Germinal center (tissue), 1 donor: Measurements from ENCODE around the gene TEX19.

ENCODE experiments used
- DNase-seq: peaks from one replicate; pipeline ENCODE4 v3.0.0; 2012; ENCODE audit warnings: mixed read lengths, low spot score

TEX19 gene, protein sequence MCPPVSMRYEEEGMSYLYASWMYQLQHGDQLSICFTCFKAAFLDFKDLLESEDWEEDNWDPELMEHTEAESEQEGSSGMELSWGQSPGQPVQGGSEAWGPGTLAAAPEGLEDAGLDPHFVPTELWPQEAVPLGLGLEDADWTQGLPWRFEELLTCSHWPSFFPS

DNA sequence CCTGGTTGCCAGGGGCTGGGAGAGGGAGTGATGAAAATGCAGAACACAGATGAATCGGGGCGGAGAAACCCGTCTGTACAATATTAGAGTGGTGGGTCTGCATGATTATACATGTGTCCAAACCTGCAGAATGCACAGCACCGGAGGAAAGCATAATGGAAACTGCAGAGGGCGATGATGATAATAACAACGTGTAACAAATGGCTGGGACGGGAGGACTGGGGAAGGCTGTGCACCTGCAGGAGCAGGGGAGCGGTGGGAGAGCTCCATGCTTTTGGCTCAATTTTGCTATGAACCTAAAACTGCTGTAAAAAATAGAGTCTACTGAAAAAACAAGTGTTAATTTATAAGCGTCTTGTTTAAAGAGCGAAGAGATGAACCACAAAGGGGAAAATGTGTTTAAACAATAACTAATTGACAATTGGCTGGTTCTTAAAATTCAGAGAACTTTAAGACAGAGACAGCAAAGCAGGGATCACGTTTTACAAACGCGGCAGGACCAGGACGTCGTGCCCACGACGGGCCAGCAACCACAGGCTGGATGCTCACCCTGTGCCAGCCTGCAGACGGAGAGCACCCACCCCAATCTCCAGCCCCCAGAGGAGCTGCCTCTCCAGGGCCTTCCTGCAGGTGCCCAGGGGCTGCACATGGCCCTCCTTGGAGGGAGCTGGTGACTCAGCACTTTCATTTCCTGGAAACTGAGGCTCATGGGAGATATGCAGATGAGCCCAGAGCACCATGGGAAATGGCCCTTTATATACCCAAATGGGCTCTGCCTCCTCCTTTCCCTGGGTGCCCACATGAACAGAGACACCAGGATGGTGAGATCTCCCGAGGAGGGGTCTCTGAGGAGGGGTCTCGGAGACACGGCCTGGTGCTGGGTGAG is at the start of gene TEX19:
TEX19 (plus strand) TSS at position 783 of the 886 bp plus-strand sequence. CDS start 2,904 bp downstream, outside the sequence.
- DNase-seq: no peak

DNA sequence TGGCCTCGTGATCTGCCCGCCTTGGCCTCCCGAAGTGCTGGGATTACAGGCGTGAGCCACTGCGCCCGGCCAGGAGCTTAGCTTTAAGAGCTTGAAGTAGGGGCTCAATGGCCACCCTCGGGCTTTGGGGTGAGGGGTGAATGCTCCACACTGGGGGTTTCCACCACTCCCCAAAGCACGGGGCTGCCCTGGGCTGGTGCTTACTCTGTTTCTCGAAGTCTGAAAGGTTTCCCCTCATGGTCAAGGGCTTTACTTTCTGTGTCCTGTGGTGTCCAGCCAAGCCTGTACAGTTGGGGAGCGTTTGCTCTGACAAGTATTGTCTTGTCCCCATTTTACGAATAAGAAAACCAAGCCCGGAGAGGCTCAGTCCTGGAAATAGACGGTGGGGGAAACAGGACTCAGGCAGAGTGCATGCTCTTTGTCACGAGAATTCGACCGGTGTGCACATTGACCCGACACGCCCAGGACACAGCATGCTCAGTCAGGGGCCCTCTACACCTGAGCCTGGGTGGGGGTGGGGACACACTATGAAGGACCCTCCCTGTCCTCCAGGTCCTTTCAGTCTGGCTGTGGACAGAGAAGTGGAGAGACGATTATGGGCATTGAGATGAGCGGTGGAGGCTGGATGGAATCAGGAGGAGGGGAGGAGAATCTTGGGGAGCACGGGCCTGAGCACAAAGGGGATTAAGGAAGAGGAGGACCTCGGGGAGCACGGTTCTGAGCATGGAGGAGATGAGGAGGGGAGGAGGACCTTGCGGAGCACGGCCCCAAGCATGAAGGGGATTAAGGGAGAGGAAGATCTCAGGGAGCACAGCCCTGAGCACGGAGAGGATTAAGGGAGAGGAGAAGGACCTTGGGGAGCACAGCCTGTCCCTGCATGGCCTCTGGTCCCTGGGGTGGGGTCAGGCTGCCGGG is 49.1 kb upstream of the TEX19 start:
- no peak for DNase-seq

DNA sequence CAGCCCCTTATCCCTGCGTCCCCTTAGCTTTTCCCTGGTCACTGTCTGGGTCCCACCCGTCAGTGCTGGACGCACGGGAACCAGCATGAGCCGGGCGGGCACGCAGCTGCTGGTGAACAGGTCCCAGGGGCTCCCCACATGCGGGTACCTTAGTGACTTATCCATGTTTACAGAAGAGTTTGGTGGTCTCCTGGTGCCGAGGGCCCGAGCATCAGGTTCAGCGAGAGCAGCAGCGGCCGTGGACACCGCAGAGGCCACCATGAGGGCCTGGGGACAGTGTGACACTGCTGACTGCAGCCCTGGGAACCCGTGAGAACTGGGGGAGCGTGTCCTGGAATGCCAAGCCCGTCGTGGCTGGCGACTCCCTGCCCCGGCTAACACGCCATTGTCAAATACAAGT is 48.2 kb upstream of the TEX19 start:
- no peak for DNase-seq

DNA sequence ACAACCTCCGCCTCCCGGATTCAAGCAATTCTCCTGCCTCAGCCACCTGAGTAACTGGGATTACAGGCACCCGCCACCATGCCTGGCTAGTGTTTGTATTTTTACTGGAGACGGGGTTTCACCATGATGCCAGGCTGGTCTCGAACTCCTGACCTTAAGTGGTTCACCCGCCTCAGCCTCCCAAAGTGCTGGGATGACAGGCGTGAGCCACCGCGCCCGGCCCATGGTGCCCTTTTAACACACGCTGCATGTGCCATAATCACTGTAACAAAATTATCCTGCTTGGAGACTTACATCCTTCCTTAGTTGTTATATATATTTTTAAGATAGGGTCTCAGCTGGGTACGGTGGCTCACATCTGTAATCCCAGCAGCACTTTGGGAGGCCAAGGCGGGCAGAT is 47.1 kb upstream of the TEX19 start:
- no peak for DNase-seq

DNA sequence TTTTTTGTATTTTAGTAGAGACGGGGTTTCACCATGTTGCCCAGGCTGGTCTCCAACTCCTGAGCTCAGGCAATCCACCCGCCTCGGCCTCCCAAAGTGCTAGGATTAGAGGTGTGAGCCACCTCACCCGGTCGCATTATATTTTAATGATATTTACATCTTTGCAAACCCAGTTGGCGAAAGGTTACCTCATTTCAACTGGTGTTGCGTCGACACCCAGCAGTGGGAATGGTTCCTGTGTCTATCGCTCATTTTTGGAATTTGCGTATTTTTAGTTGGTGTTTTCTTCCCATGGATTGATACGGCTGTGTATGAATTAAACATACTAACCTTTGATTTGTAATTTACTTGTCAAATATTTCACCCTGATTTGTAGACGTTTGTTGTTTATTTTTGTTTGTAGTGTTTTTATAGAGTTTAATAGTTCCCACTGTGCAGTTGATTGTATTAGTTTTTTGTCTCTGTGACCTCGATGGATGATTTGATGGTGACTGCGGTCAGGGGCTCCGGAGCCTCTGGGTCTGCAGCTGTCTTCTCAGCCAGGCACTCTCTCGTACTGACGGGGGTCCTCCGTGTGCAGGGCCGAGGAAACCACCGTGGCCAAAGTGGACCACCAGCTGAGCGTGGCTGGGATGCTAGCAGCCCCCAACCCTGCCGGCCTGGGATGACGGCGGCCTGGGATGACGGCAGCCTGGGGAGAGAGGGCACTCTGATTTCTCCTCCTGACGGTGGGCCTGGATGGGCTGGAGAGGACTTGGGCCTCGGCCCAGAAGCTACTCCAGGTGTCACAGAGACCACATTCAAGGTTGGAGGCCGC is 45.6 kb upstream of the TEX19 start:
- no peak for DNase-seq

DNA sequence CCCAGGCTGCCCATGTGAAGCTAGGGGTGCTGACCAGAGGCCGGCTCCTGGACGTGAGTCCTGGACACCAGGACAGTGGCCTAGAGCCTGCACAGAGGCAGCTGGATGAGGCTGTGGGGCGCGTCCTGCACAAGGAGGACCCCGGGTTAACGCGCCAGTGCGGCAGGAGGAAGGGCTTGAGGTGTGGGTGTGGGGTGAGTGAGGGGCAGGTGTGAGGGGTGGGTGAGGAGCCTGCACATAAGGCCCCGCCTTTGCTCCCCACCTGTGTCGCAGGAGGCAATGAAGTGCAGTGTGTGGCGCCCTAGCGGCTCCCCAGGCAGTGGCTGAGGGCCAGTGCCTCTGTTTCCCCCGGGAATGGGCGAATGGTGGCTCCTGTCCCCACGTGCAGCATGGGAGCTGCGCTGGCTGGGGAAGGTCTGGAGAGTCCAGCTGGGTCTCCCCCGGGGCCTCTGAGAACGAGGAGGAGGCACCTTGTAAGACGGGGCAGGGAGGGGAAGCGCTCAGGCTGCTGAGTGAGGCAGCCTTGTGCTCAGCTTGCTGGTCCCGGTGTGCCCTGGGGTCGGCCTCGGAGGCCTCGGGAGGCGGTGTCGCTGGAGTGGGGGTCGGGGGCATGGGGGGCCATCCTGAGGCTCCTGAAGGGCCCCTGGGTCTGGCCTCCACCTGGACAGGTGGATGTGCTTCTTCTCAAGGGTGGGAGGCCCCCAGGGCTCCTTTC is 44.9 kb upstream of the TEX19 start:
- no peak for DNase-seq

DNA sequence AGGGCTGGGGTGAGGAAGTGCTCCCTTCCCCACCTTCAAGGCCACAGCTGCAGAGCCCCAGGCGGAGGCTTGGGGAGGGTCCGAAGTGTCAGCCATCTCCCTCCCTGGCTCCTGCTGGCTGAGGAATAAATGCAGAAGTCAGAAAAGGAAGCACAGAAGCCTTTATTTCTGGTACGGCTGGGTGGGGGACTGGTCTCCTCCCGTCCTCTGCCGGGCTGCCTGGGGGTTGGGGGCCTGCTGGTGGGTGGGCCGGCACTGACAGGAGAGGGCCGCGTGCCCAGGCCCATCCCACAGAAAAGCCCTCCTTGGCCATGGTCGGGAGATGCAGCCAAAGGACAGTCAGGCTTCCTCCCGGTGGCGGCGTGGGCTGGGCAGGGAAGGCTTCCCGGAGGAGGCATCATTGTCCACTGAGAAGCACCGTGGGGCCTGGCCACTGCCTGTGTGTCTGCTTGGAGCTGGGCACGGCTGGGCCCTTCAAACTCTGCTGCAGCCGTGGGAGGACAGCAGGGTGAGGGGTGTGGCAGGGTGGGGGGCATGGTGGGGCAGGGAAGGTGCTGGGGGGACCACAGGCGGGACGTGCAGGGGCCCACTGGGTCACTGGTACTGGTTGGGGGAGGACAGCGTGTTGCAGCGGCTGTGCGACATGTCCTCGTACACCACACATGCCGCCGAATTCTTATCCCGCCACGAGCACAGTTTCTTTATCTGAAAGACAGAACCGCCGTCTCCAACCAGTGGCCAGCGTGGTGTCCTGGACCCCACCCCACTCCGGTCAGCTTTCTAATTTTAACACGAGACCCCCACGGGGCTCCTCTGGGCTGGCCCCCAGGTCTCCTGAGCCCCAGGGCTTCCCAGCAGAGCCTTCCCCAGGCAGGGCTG is 44.1 kb upstream of the TEX19 start:
- DNase-seq: no peak

DNA sequence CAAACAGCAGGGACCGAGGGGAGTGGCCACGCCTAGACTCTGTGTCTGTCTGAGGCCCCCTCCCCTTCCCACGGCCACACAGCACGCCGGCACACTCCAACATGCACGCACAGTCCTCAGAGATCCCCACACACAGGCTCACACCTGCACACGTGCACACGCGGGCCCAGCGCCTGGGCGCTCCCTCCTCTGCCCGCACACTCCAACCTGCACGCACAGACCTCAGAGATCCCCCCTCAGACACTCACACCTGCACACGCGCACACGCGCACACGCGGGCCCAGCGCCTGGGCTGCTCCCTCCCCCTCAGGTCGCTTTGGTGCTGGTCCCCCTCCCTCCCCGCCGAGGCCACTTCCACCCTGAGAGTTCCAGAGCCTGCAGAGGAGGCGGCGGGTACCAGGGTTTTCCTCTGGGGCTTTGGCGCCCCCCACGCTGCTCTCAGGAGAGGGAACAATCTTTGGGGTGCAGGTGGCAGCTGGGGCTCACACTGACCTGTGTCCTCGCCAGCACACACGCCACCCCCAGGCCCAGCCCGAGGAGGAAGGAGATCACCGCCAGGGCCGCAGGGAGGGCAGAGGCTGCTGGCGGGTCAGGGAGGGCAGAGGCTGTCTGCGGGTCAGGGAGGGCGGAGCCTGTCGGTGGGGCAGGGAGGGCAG is 43.2 kb upstream of the TEX19 start:
- no peak for DNase-seq

DNA sequence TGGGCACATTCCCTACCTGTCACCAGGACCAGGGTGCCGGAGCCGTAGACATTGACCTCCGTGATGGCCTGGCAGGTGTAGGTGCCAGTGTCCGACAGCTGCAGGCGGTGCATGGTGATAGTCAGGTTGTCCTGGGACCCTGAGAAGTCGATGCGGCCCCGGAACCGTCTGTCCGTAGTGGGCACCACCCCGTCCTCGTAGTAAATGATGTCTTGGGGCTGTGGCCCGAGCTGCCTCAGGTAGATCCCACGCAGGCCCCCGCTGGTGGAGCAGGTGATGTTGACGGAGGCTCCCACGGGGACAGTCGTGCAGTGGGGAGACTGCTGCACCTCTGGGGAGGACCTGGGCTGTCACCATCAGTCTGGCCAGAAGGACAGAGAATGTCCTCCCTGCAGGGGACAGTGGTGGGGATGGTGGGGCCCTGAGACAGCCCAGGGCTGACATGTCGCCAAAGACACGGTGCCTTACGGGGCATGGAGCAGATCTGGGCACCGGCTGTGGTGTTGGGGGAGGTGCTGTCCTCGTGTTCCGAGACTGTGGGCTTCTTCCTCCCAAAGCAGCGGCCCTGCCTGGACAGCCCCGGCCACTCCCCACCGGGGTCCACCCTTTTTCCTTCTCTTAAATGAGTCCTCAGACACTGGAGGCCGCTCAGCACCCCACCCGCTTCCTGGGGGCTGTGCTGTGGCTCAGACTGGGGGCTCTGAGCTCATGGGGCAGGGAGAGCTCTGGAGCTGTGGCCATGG is 42.2 kb upstream of the TEX19 start:
- no peak for DNase-seq

DNA sequence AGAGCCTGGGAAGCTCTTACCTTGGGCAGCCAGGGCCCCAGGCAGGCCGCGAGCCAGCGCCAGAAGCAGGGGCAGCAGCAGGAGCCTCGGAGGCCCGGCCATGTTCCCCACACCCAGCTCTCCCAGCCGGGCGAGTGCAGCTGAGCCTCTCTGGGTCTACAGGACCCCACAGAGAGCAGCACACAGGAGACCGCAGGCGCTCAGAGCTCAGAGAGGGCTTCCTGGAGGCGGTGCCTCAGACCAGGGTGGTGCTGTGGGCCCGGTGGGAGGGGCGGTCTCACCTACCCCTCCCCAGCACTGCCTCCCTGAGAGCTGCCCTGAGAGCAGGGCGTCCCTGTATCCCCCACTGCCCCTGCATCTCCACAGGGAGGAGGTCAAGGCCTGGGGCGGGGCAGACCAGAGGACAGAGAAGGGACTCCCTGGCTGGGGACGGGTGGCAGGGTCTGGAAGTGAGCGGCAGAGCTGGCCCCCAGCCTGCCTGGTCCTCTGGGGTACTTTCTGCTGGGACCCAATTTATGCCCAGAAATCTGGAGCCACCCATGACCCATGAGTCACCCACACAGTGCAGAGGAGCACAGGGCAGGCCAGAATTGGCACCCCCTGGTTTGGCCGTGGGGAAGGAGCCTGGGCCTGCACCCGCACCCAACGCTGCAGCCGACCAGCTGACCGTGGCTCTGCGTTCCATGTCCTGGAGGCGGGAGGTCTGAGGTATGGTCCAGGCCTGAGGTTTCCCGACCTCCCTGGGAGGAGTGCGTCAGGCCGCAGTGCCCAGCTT is 41.5 kb upstream of the TEX19 start, which contains the start of gene CD7:
CD7 (minus strand) TSS at position 215 of the 775 bp plus-strand sequence; CDS start at position 102, 113 bp downstream.
- no peak for DNase-seq

DNA sequence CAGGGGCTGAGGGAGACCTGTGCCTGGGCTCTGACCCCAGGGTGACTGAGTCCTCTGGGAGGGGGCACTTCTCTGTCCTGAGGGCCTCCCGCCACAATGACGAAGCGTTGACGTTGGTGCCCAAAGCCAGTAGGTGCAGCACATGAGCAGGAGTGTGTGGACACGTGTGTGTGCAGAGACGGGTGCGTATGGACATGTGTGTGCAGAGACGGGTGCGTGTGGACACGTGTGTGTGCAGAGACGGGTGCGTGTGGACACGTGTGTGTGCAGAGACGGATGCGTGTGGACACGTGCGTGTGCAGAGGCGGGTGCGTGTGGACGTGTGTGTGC is 40.9 kb upstream of the TEX19 start:
- no peak for DNase-seq

DNA sequence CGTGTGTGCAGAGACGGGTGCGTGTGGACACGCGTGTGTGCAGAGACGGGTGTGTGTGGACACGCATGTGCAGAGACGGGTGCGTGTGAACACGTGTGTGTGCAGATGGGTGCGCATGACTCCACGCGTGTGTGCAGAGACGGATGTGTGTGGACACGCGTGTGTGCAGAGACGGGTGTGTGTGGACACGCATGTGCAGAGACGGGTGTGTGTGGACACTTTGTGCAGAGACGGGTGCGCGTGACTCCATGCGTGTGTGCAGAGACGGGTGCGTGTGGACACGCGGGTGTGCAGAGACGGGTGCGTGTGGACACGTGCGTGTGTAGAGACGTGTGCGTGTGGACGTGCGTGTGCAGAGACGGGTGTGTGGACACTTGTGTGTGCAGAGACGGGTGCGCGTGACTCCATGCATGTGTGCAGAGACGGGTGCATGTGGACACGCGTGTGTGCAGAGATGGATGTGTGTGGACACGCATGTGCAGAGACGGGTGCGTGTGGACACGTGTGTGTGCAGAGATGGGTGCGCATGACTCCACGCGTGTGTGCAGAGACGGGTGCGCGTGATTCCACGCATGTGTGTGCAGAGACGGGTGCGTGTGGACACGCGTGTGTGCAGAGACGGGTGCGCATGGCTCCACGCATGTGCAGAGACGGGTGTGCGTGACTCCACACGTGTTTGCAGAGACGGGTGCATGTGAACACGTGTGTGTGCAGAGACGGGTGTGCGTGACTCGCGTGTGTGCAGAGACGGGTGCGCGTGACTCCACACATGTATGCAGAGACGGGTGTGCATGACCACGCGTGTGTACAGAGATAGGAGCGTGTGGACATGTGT is 40.1 kb upstream of the TEX19 start:
- DNase-seq: no peak

DNA sequence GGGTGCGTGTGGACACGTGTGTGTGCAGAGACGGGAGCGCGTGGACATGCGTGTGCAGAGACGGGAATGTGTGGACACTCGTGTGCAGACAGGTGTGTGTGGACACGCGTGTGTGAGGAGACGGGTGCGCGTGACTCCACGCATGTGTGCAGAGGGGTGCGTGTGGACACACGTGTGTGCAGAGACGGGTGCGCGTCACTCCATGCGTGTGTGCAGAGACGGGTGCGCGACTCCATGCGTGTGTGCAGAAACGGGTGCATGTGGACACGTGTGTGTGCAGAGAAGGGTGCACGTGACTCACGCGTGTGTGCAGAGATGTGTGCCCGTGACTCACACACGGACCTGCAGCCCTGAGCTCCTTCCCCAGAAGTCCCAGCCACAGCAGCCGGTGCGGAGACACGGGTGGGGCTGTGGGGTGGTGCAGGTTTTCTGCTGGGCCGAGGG is 39.4 kb upstream of the TEX19 start:
- no peak for DNase-seq

DNA sequence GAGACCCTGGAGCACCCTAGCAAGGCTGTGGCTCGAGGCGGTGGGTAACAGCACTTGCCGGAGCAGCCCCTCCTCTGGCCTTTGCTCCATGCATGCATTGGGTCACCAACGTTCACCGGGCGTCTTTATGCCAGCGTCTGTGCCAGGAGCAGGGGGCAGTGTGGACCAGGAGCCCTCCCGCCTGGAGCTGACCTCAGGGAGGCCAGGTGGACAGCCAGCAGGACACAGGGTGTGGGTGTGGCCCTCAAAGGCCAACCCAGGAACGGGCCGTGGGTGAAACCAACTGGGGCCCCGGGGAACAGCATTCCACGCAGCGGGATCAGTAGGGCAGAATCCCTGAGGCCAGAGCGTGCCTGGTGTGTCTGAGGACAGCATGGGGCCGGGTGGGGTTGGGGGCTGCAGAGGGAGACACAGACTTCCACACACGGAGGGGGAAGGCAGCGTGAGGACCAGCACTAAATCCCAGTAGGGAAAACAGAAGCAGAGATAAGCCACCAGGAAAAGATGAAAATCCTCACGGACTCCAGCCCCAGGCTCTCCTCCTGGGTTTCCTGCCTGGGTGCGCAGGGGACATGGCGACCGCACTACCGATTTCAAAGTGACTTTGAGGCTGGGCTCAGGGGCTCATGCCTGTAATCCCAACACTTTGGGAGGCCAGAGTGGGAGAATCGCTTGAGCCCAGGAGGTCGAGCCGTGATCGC is 38.8 kb upstream of the TEX19 start:
- DNase-seq: no peak

DNA sequence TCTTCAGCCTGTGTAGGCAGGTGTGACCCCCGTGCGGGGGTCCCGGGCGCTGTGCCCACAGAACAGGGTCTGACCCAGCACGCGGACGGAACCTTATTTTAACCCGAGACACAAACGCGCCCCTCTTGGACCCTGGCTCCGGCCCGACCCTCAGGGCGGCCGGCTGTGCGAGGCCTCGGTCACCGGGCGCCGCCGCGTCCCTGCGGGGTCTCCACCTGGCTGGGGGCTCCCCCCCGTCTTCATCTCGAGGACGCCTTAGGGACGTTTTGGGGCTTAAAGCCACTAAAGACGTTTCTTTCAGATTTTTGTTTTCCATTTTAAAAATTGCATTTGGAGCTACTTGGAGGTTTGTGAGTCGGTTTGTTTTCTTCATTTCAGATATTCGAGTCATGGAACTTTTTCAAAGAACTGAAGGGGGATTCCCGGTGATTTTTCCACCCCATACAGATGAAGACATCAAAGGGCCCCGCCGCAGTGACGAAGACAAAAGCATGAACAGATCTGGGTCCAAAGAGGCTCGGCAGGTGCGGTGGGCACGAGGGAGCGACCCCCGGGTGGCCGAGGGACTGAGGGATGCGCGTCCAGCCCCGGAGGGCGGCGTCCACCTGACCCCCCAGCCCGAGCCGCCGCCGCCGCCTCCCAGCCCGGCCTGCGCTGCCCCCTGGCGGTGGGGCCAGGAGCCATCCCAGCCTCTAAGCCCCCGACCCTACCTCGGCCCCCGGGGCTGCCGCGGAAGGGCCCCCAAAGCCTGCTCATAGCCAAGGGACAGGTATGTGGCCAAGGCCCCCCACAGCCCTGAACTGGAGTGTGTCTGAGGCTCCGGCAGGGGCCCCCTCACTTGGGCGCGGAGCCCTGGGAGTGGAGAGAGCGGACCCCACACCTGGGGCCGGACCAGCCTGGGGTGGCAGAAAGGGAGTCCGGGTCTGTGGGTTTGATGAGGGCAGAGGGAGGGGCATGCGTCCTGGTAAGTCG is 37.8 kb upstream of the TEX19 start:
- peak; percentile 69 for DNase-seq
